HG03571 (cell line): ENCODE results near the gene ACOX3.
A peak's percentile ranks its signal among the peaks of the same experiment; 100 is the strongest.
"Not testable (repeated sequence)": the region's sequence is repeated elsewhere in the genome, so short reads cannot be mapped to it uniquely, and the experiment has no call there.

Experiments used
- ATAC-seq: cut with Tn5 transposase; IDR thresholded peaks from one replicate; pipeline ENCODE4 v1.9.1; 2021; ENCODE audit not compliant: unreplicated experiment

Gene ACOX3

GRCh38 chr4:8440492-8441311 is at the start of gene ACOX3, which contains the start of gene TRMT44:
Gene ACOX3 (minus strand): TSS chr4:8440723. CDS start chr4:8416521, 24,202 bp downstream.
Gene TRMT44 (plus strand): TSS chr4:8440777. CDS start chr4:8440823, 46 bp downstream.
- peak; percentile 86 for ATAC-seq

DNA sequence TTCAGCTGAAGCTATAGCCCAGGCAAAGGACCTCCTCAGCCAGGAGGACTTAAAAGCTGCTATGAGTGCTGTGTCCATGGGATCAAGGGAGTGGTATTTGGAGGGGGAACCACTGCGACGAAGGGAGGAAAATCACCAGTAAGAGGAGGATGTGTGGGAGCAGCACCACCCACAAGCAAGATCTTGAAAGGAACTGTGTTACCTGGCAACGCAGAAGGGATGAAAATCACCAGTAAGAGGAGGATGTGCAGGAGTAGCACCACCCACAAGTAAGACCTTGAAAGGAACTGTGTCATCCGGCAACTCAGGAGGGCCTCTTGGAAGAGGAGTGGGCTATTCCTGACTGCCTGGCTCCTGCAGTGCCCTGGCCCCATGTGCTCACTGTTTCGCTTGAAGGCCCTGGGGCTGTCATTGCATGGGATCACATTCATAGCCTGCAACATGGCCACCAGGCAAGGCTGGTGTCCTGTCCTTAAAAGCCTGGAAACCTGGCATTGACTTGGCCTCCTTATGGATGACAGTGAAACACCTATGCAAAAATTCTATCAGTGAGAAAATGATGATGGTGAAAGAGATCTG is 48.4 kb upstream of the ACOX3 start:
- no peak for ATAC-seq

DNA sequence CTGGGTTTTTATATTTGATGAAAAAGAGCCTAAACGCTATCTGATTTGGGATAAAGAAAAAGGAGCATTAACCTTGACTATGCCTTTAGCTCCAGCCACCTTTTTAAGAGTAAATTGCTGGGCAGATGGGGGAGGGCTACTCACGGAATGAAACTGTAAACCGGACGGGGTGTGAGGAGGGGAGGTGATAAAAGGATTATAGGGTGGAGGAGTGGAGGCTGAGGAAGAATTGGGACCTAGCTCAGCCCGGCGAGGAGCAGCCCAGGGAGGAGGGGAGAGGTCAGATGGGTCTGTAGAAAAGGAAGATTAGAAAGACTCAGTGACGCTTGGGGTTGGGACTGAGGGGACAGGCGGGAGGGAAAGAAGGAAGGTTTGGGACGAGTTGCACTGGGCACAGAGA is 46.1 kb upstream of the ACOX3 start:
- ATAC-seq, result not testable (repeated sequence)

DNA sequence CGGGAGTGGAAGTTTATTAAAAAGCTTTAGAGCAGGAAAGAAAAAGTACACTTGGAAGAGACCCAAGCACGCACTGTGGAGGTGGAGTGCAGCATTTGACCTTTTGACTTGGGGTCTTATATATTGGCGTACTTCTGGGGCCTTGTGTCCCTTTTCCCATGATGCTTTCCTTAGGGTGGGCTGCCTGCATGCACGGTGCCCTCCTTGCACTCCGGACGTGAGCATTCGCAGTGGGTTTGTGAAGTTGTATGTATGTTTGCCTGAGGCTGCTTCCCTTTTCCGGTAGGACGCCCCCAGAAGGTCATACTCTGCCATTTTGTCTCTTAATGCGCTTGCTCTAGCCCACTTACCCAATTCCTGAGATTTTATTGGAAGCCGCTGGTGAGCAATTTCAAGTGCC is 39.7 kb upstream of the ACOX3 start:
- ATAC-seq, result no peak

DNA sequence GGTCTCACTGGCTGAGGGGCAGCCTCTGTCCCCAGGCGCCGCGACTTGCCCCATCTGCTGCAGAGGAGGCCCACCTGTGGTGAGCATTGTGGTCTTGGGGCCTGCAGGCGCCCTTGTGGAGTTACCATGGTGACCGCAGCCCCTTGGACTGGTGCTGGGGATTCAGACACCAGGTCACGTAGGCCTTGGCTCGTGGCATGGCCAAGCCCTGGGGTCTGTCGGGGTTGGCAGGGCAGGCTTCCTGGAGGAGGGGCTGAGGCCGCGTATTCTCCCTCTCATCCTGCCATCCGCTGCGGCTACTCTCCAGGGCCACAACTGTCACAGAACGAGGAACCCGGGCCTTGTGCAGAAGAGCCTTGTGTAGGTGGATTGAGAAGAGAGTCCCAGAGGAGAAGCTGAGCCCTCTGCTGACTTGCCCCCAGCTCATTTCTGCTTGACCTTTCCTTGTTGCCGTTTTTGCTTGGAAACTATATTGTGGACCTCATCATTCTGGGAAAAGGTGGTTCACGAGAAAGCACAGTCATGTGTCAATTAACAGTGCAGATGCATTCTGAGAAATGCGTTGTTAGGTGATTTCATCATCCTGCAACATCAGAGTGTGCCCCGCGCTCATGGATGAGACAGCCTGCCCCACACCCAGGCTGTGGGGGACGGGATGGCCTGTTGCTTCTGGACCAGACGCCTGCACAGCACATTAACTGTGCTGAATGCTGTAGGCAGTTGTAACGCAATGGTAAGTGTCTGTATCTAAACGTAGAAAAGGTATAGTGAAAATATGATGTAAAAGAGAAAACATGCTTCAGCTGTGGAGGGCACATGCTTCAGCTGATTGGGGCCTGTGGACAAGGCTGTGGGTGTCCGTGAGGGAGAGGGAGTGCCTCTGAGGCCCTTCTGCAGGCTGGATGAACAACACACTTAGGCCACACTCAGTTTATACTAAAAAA is 38.5 kb upstream of the ACOX3 start:
- ATAC-seq, result no peak

DNA sequence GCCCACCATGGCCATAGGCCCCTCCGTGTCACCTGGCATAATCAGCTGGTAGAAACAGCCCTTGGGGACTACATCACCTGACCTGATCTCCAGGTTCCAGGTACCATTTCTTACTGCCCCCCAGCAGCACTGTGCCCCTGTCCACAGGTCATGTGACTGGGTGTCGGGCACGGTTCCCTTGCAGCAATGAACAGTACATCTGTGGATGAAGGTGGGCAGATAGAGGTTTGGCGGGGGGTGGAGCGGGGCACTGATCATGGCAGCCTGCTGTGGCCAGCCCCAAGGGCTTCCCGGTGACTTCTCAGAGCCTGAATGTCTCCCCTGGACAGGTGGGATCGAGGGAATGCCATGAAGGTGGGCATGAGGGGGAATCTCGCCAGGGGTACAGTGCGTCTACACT is 37.8 kb upstream of the ACOX3 start:
- ATAC-seq, result no peak

DNA sequence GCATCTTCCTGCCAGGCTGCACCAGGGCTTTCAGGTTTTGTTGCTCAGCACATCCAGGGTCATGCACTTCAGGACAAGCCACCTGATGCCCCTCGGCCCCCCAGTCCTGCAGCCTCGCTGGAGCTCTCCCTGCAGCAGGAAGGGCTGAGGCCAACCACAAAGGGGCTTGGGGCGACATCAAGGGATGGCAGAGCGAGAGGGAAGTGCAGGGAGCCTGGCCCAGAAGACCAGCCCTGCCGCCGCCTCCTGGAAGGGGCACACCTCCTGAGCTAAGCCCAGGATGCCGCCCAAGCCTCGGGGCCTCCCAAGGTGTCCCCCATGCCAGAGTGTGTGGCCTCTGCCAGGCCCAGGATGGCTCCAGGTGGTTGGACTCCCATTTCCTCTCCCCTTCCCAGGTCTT is 37.2 kb upstream of the ACOX3 start:
- ATAC-seq, result no peak

DNA sequence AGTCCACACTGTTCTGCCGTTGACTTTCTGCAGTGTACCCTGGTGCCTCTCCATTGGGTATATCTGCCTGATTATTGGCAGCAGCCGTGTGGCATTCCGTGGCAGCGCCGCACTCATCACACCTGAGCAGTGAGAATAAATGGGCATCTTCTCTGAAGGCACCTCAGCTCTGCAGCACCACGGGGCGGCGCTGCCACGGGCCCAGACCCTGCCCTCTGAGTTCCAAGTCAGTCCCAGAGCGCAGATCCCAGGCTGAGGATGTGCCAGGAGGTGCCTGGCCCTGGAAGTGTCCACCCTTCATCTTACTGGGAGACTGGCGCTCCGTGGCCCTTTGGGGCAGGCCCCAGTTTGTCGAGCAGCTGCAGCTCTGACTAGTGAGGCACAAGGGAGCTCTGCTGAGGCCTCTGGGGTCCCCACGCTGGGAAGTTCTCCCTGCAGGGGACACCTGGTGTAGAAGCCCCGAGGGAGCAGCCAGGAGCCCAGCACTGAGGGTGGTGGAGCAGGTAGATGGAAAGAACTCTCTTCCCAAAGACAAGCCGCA is 36.6 kb upstream of the ACOX3 start:
- no peak for ATAC-seq

GRCh38 chr4:8475751-8476575 is 35.4 kb upstream of the ACOX3 start:
- no peak for ATAC-seq

DNA sequence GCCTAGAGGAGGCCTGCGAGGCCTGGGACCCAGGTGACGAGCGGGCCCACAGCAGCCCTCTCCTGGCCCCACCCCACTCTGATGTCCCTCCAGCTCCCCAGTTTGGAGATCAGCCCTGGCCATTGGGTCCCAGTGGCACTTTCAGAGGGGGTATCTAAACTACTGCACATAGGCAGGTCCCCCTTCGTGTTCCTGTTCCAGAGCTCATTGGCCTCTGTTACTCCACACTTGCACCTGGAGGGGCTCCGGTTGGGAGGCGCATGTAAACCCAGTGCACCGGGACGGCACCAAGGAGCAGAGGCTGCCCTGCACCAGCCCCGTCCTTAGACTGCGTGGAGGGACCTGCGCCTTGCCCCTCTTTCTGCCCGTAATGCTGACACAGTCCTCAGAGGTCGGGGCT is 34.3 kb upstream of the ACOX3 start:
- no peak for ATAC-seq

GRCh38 chr4:8473920-8474590 is 33.5 kb upstream of the ACOX3 start:
- no peak for ATAC-seq

- no peak for ATAC-seq
These were observed 32.8 kb upstream of the ACOX3 start for GRCh38 chr4:8473198-8473919.

- no peak for ATAC-seq
These were observed 32.2 kb upstream of the ACOX3 start for GRCh38 chr4:8472689-8473197.

- ATAC-seq, result no peak
These were observed 31.7 kb upstream of the ACOX3 start for GRCh38 chr4:8472158-8472688.

DNA sequence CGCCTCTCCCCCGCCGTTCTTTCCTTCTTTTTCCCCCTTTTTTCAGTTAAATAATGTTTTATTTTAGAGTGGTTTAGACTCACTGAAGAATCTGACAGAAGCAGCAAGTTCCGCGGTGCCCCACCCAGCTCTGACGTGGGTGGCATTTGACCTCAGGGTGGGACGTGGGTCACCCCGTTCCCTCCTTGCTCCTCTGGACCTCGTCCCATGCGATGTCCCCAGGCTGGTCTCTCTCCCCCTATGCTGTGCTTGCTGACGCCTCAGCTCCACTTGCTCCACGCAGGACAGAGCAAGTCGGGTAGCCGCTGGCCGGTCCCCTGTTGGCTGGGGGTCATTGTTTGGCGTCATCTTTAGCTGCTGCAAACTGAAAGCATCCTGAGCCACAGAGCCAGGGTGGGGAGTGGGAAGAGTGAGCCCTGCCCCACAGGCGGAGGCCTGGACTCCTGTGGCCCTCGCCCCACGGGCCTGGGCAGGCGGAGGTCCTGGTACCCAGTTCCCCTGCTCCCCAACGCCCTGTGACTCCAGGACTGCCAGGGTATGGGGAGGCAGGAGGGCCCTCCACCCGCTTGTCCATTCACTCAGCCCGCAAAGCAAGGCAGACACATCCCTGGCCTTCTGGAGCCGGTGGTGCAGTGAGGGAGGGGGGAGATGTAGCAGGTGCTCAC is 30.8 kb upstream of the ACOX3 start:
- ATAC-seq, result no peak

DNA sequence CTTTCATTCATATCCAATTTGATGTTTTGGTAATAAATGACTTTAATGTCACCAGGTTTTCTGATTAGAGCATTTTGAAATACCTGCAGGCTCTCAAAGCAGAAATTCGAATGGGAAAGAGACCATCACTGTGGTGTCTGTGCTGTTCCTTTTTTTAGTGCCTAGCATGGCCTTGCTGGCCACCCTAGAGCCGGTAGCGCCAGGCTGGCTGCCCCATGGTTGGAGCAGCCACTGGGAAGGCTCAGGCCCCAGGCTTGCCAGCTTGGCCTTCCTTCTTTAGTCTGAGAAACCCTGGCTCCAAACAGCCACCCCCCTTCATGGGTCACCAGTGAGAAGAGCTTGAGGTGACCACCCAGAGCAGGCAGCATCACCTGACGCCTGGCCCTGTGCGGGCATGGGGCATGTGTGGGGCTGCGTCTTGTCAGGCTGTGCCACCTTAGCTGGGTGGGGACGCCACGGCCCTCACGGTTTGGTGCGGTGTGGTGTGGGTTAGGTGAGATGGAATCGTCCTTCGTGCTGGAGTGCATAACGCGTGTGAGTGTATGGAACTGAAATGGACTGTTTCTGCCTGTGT is 30.0 kb upstream of the ACOX3 start:
- no peak for ATAC-seq

DNA sequence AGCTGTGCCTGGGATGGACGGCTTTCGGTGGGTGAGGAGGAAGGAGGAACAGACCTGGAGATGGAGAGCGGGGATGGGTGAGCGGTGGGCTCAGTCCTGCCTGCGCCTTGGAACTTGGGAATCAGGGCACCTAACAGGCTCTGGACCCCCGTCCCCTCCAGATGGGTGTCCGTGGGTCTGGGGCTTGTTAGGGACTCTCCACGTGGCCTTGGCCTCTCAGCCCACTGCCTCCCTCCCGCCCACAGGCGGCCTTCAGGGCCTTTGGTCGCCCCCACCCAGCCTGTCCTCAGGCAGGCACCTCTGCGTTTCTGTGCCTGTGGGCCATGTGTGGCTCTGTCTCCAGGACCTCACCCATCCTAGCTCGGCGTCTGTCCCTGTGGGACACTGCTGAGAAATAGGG is 29.0 kb upstream of the ACOX3 start:
- ATAC-seq, result no peak
